ENCODE results near the gene GPANK1.
A peak's percentile ranks its signal among the peaks of the same experiment; 100 is the strongest.
"Not testable (repeated sequence)": the region's sequence is repeated elsewhere in the genome, so short reads cannot be mapped to it uniquely, and the experiment has no call there.

GPANK1 gene

DNA sequence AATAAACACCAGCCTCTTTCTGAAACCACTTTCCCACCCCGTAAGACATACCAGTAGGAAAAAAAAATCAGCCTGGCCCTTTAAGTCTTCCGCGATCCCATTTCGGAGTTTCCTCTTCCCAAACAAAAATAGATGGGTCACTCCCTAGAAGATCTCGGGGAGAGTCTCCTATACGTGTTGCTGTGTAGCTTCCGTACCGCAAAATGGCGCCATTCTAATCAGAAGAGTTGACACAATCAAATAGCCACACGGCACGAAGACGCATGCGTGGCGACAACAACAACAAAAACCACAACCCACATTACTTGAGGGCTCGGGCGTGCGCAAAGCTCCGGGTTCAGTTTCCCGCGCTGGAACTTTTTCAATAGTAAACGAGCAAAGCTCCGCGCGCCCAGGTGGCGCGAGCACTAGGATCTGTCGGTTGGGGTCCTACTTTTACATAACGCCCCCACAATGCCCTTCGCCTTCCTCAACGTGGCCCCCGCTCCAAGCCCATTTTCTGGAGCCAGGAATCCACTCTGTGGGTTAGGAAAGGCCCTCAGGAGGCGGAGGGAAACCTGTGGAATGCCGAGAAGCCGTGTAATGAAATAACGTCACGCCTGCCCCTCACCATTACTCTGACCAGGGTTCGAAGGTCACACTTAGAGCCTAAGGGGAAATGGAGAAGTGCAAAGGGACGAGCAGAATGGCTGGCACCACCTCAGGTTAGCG is at the start of gene GPANK1:
GPANK1 (minus strand) TSS at position 208 of the 711 bp plus-strand sequence. CDS start 519 bp downstream, outside the sequence.
- DNase-seq (ENCODE audit: low read depth in 1 of 2, low spot score in 1 of 2), result peak; percentile 78

DNA sequence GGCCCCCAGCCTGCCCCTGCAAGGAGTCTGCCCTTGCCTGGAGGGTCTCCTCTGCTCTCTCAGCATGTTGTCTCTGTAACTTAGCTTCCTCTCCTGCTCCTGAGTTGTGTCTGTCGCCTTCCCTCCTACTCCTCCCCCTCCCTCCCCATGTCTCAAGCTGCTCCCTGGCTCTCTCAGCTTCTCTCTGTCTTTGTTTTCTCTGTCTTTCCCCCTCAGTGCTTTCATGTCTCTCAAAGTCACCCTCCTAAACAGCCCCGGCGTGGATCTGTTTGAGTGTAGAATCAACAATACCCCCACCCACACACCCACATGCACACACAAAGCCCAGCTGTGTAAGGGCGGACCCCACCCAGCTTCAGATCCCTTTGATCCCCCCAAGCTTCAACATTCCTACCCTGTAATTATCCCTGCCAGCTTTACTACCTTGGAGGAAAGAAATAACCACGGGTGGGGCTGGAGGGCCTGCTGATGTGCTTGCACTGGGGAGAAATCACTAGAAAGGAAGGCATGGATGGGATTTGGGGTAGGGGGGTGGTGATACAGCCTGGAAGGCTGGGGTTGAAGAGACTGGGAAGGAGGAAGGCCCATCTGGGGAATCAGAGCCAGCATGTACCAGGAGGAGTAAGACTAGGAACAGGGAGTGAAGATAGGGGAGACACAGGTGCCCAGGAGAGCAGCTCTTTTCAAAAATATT is 49.3 kb upstream of the GPANK1 start:
- DNase-seq (ENCODE audit: low read depth in 1 of 2, low spot score in 1 of 2), result no peak

DNA sequence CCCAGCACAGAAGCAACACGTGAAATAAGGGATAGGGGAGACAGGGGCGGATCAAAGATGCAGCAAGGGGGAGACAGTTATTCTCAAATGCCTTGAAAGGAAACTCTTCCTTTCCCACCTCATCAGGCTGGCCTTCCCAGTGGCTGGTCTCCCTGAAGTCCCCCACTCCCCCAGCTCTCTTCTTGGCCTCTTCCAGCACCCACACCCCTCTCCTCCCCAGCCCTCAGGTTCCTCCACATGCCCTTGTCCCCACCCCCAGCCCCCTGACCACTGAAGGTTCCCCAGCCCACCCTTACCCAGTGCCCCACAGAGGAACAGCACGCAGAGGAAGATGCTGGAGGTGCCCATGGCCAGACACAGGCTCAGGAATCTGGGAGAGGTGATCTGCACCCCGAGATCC is 48.7 kb upstream of the GPANK1 start:
- no peak for DNase-seq (ENCODE audit: low read depth in 1 of 2, low spot score in 1 of 2)

- DNase-seq (ENCODE audit: low read depth in 1 of 2, low spot score in 1 of 2), result no peak
Measured at GRCh38 chr6:31712296-31712695, 47.5 kb upstream of the GPANK1 start.

DNA sequence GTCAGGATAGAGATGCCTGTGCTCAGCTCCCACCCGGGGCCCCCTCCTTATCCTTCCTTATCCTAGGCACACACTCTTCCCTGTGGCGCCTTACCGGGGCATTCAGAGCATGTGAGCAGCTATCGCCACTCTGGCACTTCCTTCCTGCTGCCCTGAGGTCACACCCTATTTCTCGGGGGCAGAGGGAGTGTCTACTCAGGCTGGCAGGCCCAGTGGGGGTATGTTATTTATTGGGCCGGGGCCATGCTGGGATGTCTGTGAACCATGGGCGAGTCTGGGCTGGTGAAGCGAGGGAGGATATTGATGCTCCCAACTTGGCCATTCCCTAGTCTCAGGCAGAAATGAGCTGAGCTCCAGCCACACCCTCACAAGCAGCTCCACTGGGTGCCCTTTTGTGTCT is 46.4 kb upstream of the GPANK1 start:
- no peak for DNase-seq (ENCODE audit: low read depth in 1 of 2, low spot score in 1 of 2)

GRCh38 chr6:31710523-31711219 is 45.9 kb upstream of the GPANK1 start:
- no peak for DNase-seq (ENCODE audit: low read depth in 1 of 2, low spot score in 1 of 2)

- DNase-seq (ENCODE audit: low read depth in 1 of 2, low spot score in 1 of 2), result not testable (repeated sequence)
Measured at GRCh38 chr6:31709157-31709556, 44.4 kb upstream of the GPANK1 start.

GRCh38 chr6:31708224-31708623 is 43.4 kb upstream of the GPANK1 start:
- no peak for DNase-seq (ENCODE audit: low read depth in 1 of 2, low spot score in 1 of 2)

GRCh38 chr6:31707701-31708100 is 42.9 kb upstream of the GPANK1 start:
- DNase-seq (ENCODE audit: low read depth in 1 of 2, low spot score in 1 of 2), result no peak

- no peak for DNase-seq (ENCODE audit: low read depth in 1 of 2, low spot score in 1 of 2)
Measured at GRCh38 chr6:31706599-31706998, 41.8 kb upstream of the GPANK1 start, which contains the start of gene LY6G6F. Gene LY6G6F (plus strand): TSS chr6:31706866. CDS start chr6:31706907, 41 bp downstream.

GRCh38 chr6:31705931-31706330 is 41.1 kb upstream of the GPANK1 start:
- DNase-seq (ENCODE audit: low read depth in 1 of 2, low spot score in 1 of 2), result no peak

- DNase-seq (ENCODE audit: low read depth in 1 of 2, low spot score in 1 of 2), result peak; percentile 93 to 95
Measured at GRCh38 chr6:31702819-31703716, 38.3 kb upstream of the GPANK1 start, which contains the start of gene ABHD16A. Gene ABHD16A (minus strand): TSS chr6:31703324. CDS start chr6:31703281, 43 bp downstream.

GRCh38 chr6:31702405-31702818 is 37.6 kb upstream of the GPANK1 start:
- DNase-seq (ENCODE audit: low read depth in 1 of 2, low spot score in 1 of 2), result no peak

DNA sequence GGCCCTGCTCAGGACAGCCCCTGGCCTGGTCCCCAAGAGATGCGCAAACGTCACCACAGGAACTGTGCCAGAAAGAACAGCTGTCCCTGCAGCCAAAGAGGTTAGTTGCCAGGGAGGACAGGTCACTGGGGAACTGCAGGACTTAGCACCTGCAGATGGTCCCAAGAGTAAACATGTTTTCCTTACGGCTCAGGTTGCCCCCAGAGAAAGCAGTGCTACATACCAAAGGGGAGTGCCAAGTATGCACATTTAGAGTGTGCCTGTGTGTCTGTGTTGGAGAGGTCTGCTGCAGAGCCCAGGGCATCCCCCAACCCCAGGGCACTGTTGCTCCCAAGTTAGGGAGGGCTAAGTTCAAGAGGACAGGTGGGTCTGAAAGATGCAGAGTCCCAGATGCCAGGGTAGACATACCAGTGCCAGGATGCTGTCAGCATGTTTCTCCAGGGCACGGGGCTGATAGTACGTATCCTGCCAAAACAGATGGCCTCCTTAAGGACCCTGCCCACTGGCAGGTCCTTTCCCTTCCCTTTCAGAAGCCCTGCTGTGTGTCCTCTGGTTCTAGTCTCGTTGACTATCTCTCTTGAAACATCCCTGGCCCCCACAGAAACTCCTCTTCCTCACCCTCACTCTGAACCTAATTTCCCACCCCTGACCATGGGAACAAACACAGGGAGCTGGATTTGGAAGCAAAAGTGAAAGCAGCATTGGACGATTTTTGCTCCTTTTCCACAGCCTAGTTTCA is 37.0 kb upstream of the GPANK1 start:
- no peak for DNase-seq (ENCODE audit: low read depth in 1 of 2, low spot score in 1 of 2)

GRCh38 chr6:31700740-31701401 is 36.1 kb upstream of the GPANK1 start:
- DNase-seq (ENCODE audit: low read depth in 1 of 2, low spot score in 1 of 2), result no peak

- DNase-seq (ENCODE audit: low read depth in 1 of 2, low spot score in 1 of 2), result no peak
Measured at GRCh38 chr6:31697555-31697954, 32.8 kb upstream of the GPANK1 start.

- DNase-seq (ENCODE audit: low read depth in 1 of 2, low spot score in 1 of 2), result no peak
Measured at GRCh38 chr6:31693535-31693934, 28.7 kb upstream of the GPANK1 start.

DNA sequence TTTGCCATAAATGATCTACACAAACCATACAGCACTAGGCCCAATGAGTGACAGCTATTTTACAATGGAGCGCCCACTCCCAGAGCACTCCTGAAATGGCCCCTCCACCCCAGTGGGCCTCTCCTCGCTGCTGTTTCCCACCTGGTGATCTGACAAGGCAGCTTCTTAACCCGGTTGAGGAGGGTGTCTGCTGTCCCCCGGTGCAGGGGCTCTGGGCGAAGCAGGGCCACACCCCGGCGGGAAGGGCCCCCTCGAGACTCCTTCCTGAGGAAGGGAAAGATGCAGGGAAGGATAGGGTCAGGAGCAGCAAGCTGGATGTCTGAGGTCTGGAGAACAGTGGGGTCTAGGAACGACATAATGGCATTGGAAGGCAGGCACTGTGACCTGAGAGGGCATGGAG is 28.1 kb upstream of the GPANK1 start:
- no peak for DNase-seq (ENCODE audit: low read depth in 1 of 2, low spot score in 1 of 2)

DNA sequence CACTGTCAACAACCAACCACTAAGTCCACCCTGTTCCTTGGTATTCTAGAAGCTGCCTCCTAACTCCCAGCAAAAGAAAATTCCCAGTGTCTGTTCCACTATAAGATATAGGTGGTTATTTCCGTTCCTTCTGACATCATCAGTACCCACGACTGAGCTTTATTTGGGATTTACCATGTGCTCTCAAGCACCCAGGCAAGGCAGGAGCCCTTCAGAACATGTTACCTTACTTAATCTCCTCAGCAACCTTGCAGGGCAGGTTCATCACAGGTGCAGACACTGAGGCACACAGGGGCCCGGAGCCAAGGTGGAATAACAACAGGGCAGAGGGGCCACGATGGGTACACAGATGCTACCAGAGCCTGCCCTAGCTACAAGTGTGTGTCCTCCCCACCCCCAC is 27.6 kb upstream of the GPANK1 start:
- DNase-seq (ENCODE audit: low read depth in 1 of 2, low spot score in 1 of 2), result no peak
